HG02943 (cell line): ENCODE data around the gene CHCHD6.

Experiments
- ATAC-seq: cut with Tn5 transposase; IDR thresholded peaks from one replicate; pipeline ENCODE4 v1.9.1; 2021; ENCODE audit warnings: mild to moderate bottlenecking, low read depth, moderate library complexity; ENCODE audit not compliant: unreplicated experiment

Gene CHCHD6

DNA sequence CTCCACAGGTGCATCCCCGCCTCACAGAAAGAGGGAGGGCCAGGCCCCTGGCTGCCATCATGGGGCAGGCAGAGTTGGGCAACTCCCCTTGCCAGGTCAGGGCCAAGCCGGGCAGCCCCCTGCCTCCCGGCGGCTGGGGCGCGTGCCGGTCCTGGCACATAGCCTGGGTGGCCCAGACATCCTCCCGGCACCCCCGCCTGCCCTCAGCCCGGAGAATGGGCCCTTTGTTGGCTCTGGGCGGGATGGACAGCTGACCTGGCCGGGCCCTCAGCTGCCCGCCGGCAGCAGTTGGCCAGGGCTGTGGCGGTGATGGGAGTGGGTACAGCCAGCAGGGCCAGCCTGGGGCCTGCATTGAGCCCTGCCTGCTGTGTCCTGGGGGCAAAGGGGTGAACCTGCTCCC is 295.3 kb downstream of the CHCHD6 start:
- no peak for ATAC-seq

DNA sequence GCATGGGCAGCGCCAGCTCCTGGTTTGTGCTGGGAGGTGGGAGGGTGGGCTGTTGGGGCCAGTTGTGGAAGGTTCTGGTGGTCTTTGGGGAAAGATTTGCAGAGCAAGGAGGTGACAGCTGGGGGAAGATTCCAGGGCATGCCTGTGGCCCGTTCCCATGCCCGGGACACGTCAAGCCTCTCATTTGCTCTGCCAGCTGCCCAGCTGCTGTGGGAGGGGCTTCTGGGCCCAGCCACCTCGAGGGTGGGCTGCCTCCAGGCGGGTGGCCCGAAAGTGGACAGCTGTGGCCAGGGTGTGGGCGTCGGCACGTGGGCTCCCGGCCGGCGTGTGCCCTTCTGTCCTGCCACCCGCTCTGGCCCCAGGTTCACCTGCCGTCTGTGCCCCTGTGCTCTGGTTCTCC is 296.1 kb downstream of the CHCHD6 start:
- no peak for ATAC-seq

DNA sequence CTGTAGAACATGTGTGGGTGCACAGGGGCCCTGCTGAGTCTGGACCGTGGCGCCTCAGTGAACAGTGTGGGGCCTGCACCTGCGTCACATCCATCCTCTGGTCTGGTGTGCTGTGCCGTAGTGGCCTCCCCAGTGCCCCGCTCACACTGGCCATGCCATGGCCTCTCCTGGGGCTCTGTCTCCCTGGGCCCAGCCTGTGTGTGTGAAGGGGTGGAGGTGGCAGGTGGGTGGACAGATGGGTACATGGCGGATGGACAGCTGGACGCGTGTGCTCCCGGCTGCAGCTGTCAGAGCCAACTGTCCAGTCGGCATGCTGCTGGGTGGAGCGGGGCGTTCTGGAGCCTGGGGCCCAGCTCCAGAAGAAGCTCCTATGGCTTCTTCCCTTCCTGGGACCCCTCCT is 296.7 kb downstream of the CHCHD6 start:
- ATAC-seq: no peak

DNA sequence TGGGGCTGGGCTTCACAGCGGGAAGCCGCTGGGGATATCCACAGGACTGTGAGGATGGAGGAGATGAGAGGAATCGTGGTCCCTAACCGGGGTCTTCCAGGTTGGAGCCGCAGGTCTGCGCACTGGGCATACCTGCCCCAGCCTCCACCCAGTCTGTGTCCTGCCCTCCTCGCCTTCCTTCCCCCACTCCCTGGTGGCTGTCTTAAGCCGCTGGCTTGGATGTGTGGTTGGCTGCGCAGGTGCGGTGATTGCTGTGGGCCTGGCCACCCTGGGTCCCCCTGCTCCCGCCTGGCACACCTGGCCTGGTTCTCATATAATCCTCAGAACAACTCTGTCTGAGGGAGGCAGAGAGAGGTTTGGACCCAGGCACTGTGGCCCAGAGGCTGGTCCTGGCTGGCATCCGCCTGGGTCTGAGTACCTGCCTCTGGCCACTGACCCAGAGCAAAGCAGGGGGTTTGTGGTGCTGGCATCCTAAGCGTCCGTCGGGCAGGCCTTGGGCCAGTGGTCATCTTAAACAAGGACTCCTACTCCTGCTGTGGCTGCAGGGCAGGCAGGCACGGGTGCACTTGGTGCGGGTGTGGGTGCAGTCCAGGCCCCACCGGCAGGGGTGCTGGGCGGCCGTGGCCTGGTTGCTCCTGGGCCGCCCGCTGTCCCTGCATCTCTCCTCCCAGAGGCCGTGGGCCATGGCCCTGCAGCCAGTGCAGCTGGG is 297.6 kb downstream of the CHCHD6 start:
- no peak for ATAC-seq

DNA sequence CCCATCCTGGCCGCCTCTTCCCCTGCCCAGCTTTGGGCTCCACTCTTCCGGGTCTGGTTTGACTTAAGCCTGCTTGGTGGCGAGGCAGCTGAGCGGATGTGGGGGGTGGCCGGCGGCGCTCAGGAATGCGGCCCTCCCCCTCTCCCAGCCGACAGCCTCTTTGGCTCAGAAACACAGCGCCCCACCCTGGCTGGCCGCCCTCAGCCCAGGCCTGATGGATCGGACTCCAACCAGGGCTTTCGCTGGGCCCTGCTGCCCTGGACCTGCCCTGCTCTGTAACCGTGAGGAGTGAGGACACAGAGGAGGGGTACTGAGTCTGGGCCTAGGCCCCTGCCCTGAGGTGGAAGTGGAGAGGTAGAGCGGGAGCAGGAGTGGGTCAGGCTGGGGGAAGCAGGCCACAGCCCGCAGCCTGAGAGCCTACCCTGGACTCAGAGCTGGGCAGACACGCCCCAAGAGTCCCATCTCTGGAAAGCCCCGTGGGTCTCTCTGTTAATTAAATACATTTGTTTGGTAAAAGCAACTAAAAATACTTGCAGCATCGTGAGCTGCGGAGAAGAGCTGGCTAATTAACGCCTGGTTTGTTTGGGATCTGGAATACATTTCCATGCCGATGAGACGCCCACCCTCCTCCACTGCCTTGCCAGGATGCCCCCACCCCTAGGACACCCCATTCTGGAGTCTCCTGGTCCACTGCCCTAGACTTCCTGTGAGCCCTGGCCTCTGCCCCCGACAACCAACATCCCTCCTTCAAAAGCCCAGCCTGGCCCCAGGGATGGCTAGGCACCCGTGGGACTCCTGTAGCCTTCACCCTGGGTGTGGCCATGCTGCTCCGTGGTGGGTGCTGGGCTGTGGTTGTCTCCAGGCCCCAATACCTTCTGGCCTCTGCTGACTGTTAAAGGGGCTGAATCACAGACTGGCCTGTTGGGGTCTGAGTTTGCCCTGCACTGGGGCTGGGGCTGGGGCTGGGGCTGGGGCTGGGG is 298.4 kb downstream of the CHCHD6 start:
- no peak for ATAC-seq

DNA sequence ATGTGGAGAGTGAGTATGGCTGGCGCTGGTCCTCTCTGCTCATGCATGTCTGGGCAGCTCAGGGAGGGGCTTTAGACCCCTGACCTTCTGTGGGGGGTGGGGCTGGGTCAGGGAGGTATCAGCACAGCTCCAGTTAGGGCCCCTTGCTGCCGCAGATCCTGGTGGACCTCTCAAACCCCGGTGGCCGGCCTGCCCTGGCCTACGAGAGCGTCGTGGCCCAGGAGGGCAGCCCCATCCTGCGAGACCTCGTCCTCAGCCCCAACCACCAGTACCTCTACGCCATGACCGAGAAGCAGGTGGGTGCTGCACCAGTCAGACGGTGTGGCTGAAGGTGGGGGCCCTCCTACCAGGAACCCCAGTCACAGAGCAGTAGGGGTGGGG is 299.1 kb downstream of the CHCHD6 start:
- ATAC-seq: no peak

DNA sequence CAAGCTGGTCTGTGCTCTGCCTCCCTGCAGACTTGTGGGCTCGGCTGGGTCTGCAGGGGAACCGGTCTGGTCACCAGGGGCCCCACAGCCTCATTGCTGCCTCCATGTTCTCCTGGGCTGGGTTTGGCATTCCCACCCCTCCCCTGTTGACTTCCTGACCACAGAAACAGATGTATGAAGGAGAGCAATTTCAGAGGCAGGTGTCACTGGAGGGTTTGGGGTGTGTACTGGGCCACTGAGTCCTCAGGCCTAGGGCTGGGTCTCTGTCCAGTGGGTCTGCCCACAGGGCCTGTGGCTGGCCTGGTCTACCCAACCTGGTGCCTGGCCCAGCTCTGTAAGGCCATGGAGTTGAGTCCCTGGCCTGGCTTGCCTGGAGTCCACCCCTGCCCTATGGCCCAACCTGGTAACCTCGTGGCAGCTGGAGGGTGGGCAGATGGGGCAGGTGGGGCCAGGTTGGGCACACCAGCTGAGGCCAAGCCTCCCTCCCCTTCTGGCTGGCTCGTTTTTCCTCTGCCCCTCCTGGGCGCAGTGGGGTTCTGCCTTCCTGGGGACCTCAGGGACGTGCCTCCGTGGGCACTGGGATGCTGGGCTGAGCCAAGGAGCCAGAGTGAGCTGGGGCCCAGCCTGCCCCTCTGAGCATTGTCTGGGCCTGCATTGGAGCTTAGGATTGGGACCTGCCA is 299.7 kb downstream of the CHCHD6 start:
- no peak for ATAC-seq

DNA sequence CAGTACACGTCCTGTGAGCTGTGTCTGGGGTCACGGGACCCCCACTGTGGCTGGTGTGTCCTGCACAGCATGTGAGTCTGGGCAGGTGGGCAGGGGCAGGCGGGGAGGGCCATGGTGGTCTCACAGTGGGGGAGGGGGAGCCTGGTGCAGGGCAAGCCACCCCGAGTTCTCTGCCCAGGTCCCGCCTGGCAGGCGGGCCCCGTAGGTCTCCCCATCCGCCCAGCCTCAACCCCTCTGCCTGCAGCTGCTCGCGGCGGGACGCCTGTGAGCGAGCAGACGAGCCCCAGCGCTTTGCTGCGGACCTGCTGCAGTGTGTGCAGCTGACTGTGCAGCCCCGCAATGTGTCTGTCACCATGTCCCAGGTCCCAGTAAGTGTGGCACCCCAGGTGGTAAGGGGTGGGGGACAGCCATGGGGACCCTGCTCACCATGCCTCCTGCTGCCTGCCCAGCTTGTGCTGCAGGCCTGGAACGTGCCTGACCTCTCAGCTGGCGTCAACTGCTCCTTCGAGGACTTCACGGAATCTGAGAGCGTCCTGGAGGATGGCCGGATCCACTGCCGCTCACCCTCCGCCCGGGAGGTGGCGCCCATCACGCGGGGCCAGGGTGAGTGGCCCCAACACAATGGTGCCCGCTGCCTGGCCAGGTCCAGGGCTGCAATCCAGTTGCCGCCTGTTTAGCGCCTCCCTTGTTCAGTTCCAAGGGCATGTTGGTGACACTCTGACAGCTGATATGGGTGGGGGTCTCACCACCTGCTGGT is 300.8 kb downstream of the CHCHD6 start:
- ATAC-seq: no peak

DNA sequence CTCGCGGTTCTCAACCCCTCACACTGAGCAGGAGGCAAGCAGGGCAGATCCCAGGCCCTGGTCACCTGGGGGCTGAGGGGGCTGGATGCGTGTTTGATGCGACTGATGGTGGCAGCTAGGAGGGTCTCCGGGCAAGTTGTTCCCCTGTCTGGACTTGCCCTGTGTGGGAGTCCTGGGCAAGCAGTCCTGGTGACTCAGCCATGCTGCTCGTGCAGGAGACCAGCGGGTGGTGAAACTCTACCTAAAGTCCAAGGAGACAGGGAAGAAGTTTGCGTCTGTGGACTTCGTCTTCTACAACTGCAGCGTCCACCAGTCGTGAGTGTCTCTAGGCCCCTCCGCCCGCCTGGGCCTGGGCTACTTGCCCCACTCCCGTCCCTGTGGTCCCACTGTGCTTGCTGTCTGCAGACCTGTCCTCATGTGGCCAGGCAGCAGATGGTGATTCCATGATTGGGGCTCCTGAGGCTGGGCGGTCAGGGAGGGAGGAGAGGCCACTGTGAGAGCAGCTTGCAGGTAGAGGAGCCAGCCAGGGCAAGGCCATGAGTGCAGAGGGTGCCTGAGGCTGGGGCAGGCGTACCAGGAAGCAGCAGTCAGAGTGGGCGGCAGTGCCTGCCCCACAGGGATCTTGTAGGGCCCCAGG is 301.9 kb downstream of the CHCHD6 start:
- no peak for ATAC-seq

DNA sequence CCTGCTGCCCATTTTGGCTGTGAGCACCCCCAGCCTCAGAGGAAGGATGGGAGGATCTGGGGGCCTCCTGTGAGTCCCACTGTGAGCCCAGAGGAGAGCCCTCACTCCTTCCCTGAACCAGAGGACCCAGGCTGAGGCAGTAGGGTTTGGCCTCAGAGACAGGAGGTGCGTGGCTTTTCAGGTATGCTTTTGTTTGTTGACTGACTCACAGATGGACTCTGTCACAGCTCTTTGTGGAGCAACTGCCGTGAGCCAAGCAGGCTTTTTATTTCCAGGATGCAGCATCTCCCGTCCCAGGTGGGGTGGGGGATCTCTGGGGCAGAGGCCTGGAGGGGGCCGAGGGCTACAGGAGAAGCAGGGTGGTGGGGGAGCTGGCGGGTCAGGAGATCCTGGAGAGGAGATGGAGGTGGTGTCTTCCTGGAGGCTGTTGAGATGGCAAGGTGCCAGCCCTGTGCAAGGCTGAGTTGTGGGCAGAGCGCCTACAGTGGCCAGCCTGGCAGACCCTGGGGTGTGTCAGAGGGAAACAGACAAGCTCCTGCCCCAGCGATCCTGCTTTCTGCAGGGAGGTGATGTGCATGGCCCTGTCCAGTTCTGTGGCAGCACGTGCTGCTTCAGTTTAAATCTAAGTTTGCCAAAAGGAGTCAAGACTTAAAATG is 302.9 kb downstream of the CHCHD6 start:
- no peak for ATAC-seq

DNA sequence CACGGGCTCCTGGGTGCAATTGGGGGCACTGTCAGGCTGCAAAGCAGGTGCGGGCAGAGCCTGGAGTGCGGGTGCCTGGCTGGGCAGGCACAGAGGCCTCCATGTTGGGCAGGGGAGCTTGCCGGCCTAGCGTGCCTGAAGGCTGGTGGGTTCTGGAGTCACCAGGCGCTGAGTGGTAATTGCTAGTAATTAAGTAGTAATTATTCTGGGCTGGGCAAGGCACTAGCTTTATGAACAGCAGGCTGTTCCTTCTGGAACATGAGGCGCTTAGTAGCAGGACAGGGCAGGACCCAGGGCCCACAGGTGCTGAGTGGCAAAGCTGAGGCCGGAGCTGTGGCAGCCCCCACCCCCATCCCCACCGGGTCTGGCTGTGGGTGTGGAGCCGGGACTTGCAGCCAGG is 304.2 kb downstream of the CHCHD6 start:
- ATAC-seq: no peak

DNA sequence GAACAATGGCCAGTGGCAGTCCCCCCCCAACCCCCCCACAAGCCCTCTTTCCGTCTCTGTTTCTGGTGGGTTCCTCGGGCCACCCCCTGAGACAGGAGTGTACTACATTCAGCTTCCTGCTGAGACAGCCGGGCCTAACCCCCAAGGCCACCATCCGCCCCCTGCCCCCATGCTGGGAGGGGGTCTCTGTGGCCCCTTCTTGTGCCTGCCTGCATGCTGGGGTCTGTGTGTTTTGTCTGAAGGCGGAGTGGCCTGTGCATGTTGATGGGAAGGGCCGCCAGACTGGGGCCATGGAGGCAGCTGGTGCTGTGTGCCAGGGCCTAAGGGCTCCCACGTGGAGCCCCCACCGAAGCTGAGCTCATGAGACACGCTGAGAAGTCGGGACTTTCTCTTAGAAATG is 305.5 kb downstream of the CHCHD6 start:
- ATAC-seq: no peak
